ENCODE data around the gene ATP10B. TPM values are rescaled to one million over a fixed set of nuclear protein-coding genes. Genes with fewer than 3 reads are reported as not detected.

ATP10B gene
- total RNA-seq, 4 donors from 2014 or later: 0.07 to 0.29 TPM; not detected in 2

GRCh38 chr5:160749682-160750081 lies 102.3 kb downstream of the ATP10B start:
- H3K4me3 ChIP-seq: no peak overlapping the region
- H3K4me1 ChIP-seq: no peaks in the 10 kb centered on the region
- intact Hi-C loops (cut with DNase I; ENCODE audit: low total_unique reads): no loop called here
- no peaks in the 10 kb centered on the region for H3K27me3 ChIP-seq
- H3K36me3 ChIP-seq: no peaks in the 10 kb centered on the region
- no peak for DNase-seq
- no peak overlapping the region for H3K27ac ChIP-seq
- H3K9me3 ChIP-seq: no peaks in the 10 kb centered on the region
- TF ChIP-seq POLR2A (IDR thresholded peaks at IDR 0.05) (no peak), CTCF (IDR thresholded peaks at IDR 0.05) (no peak)

- TF ChIP-seq CTCF (IDR thresholded peaks at IDR 0.05): no peak
- no peak for TF ChIP-seq POLR2A (IDR thresholded peaks at IDR 0.05)
- H3K27me3 ChIP-seq: no peaks in the 10 kb centered on the region
- H3K27ac ChIP-seq: no peak overlapping the region
- intact Hi-C loops (cut with DNase I; ENCODE audit: low total_unique reads): no loop called here
- DNase-seq: no peak
- no peaks in the 10 kb centered on the region for H3K4me1 ChIP-seq
- no peak overlapping the region for H3K4me3 ChIP-seq
- H3K36me3 ChIP-seq: no peaks in the 10 kb centered on the region
- H3K9me3 ChIP-seq: no peaks in the 10 kb centered on the region
These were observed 103.0 kb downstream of the ATP10B start for GRCh38 chr5:160749026-160749425.

GRCh38 chr5:160747987-160748386 lies 104.0 kb downstream of the ATP10B start:
- intact Hi-C loops (cut with DNase I; ENCODE audit: low total_unique reads): no loop called here
- Histone ChIP-seq H3K9me3 (no peaks in the 10 kb centered on the region), H3K36me3 (no peaks in the 10 kb centered on the region), H3K4me1 (no peaks in the 10 kb centered on the region), H3K27ac (no peak overlapping the region), H3K27me3 (no peaks in the 10 kb centered on the region), H3K4me3 (no peak overlapping the region)
- TF ChIP-seq POLR2A (IDR thresholded peaks at IDR 0.05) (no peak), CTCF (IDR thresholded peaks at IDR 0.05) (no peak)
- DNase-seq: no peak

GRCh38 chr5:160747559-160747958 lies 104.5 kb downstream of the ATP10B start:
- no peak for DNase-seq
- Histone ChIP-seq H3K27ac (no peak overlapping the region), H3K27me3 (no peaks in the 10 kb centered on the region), H3K9me3 (no peaks in the 10 kb centered on the region), H3K4me1 (no peaks in the 10 kb centered on the region), H3K4me3 (no peak overlapping the region), H3K36me3 (no peaks in the 10 kb centered on the region)
- intact Hi-C loops (cut with DNase I; ENCODE audit: low total_unique reads): no loop called here
- TF ChIP-seq POLR2A (IDR thresholded peaks at IDR 0.05) (no peak), CTCF (IDR thresholded peaks at IDR 0.05) (no peak)

GRCh38 chr5:160744268-160745101 lies 107.5 kb downstream of the ATP10B start:
- no peak for DNase-seq
- H3K27me3 ChIP-seq: no peaks in the 10 kb centered on the region
- no peak for TF ChIP-seq POLR2A (IDR thresholded peaks at IDR 0.05)
- TF ChIP-seq CTCF (IDR thresholded peaks at IDR 0.05): no peak
- H3K9me3 ChIP-seq: no peaks in the 10 kb centered on the region
- intact Hi-C loops (cut with DNase I; ENCODE audit: low total_unique reads): no loop called here
- H3K36me3 ChIP-seq: no peaks in the 10 kb centered on the region
- no peak overlapping the region for H3K27ac ChIP-seq
- H3K4me3 ChIP-seq: no peak overlapping the region
- no peaks in the 10 kb centered on the region for H3K4me1 ChIP-seq
